OCI-M1 (cell line): ENCODE data around the gene TRMU.

Source experiments
- DNase-seq: peaks from one replicate; lab custom pipeline; 2025; lab: John Stamatoyannopoulos, UW

The TRMU gene

DNA sequence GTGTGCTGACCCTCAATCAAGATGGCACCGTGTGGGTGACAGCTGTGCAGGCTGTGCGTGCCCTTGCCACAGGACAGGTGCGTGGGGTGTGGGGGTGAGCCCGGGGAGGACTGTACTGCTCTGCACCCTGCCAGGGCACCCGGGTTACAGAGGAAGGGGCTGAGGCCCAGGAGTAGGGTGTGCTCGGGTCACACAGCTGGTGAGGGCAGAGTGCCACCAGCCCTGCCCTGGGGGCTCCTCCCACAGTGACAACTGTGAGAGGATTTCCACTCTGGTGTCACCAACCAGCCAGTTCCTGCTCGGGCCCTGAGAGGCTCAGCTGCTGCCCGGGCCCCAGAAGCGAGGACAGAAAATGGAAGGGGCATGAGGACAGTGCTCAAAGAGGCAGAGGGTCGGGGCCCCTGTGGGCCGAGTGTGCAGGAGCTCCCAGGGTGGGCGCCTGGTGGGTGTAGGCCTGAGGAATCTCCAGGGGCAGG lies 20.5 kb downstream of the TRMU start:
- no peak for DNase-seq

DNA sequence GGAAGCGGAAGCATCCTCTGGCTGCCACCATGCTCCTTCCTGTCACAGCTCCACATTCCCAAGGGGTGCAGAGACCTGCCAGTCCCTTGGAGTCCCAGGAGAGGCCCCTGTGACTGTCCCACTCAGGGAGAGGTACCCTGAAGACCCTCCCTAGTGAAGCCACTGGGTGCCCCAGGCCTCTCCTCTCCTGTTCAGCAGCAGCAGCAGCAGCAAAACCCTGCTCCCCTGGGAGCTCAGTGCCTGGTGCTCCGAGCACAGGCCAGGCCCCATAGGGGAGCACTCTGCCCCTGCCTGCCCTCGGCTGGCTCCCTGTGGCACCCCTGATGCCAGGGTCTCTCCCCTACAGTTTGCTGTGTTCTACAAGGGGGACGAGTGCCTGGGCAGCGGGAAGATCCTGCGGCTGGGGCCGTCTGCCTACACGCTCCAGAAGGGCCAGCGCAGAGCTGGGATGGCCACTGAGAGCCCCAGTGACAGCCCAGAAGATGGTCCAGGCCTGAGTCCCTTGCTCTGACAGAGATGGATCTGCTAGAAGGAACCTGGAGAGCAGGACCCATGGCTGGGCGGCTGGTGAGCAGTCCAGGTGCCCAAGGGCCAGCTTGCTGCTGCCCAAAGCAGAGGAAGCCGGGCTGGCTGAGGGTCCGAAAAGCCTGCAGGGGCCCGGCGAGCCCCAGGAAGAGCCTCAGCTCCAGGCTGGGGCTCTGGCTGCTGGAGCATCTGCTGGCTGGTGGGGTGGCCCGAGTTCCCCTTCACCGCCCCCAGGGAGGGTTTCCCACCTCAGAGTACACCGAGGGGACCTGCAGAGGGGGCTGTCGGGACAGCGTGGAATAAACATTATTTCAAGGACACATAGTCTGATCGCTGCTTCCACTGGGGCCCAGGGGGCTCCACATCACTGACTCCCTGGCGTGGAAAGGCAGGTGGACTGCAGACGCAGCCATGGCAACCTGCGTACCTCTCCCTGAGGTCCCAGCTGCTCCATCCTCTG lies 21.3 kb downstream of the TRMU start:
- DNase-seq, result no peak

DNA sequence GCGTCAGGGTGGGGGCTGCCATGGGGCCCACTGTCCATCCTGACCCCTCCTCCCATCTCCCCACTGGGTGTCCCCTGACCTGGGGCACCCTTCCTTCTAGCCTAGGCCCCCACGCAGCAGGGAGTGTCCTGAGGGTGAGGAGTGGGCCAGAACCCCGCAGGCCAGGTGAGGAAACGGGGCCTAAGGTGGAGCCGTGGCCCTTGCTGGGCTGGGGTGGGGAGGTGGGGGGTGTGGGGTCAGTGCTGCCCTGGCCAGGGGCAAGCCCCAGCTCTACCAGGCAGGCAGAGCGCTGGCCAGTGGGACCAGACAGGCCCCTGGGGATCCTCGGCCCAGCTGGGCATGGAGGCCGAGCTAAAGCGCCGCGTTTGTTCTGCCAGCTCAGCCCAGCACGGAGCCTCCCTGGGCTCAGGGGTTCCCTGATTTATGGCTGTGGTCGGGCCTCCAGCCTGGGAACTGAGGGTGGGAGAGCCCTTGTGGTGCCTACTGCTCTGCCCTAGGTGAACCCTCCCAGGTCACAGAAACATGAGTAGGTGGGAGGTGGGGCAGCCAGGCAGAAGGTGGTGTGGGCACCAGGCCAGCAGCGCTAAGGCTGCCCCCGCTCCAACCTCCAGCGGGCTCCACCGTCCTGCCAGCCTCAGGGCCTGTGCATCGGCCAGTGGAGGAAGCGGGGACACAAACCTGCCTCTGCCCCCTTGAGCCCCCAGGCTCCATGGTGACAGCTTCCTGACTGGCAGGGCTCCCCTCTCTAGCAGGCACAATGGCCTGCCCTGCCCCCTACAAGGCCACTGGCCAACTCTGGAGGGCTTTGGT lies 22.4 kb downstream of the TRMU start:
- DNase-seq, result no peak

DNA sequence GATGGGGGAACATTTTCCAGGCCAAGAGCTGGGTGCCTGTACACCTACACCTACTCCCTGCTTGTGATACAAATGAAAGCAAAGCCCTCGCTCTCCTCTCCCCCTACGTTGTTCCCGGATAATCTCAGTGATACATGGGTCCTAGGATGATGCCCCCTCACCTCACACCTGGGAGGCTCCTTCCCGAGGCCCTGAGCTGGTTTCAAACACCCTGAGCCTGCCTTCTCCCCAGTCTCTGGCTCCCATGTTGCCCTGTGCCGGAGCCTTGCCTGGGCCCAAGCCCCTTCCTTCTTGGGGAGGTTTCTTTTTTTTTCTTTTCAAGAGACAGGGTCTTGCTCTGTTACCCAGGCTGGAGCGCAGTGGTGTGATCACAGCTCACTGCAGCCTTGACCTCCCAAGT lies 23.3 kb downstream of the TRMU start:
- DNase-seq, result no peak

DNA sequence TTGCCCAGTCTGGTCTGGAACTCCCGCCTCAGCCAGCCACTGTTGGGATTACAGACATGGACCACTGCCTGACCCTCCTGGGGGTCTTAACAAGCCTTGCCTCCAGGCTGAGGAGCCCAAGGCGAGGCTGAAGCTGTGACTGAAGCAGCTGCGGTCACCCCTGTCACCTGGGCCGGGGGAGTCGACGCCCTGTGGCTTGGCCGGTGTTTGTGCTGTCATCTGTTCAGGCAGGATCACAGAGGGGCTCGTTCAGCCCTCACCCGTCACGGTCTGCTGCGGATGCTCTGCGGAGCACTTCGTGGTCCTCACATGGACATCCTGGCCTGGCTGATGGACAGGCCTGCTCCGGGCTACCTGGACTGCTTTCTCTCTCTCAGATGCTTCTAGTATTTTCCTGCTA lies 23.8 kb downstream of the TRMU start:
- no peak for DNase-seq

DNA sequence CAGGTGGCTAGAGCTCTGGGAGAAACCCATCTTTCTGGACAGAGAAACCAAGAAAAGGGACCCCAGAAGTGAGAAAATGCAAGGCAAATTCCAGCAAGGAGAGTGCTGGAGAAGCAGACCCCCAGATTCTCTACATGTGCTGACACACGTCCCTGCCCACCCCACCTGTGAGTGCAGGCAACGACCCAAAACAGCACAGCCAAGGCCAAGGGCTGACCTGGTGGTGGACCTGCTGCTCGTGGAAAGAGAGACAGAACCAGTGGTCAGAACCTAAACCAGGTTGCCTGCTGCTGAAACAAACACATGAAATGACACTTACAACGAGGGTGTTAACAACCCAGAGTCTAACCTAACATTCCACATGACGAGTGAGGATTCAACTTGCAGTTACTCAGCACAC lies 24.6 kb downstream of the TRMU start:
- no peak for DNase-seq

DNA sequence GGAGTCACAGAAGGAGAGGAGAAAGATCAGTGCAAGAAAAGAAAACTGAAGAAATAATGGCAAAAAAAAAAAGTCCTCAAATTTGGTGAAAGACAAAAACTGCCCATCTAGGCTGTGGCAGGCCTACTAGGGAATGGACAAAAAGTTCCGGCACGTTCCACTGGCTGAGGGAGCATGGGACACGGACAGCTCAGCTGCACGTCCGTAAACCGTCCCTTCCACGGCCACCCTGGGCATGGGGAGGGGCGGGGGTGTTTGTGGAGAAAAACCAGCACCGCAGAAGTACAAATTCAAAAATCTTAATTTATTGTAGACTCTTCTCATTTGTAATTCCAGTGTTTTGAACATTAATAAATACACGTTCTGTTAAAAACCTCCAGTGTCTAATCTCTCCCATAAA lies 25.4 kb downstream of the TRMU start:
- no peak for DNase-seq

DNA sequence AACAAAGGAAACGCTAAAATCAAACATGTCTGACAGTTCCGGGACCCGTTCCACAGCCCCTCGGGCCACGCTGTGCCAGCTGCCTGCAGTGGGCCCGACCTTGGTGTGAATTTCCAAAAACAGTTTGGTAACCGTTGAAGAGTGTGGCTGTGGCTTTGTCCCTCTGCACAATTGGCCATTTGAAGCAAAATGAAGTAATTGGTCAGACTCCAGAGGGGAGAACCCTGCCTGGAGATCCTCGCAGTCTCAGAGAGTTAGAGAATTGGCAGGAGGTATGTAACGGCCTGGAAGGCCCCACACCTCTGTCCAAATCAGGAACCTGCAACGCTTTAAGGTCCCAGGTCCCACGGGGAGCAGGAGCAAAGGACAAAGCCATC lies 26.3 kb downstream of the TRMU start:
- no peak for DNase-seq

DNA sequence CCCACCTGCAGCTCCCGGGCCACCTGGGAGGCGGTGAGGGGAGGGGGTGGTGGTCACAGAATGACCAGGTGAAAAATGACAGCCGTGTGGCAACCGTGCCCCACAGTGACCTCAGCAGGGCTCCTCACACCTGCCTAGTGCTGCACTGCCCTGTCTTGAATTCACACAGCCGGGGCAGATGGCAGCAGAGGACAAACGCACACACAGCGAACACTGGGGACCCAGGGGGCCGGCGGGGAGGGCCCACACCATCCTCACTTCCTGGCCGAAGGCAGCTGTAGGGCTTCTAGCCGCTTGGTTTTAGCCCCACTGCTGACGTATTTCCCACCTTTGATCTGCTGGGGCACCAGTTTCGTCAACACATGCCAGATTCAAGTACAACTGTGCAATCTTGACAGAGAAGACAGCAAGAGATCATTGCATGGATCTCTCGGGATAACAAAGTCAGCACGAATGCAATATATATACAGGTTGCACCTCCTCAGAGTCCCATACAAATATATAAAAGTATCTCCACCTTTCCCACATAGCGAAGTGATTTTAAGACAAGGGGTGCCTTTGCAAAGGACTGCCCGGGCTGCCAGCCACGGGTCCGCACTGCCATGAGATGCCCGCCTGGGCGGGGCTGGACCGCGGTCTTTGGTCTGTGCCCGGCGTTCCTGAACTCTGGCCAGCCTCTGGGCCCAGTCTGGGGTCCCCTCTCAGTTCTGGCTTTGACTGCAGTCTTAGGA lies 26.9 kb downstream of the TRMU start:
- DNase-seq, result no peak

- DNase-seq, result no peak
Measured at GRCh38 chr22:46362934-46363515, 27.5 kb downstream of the TRMU start.

GRCh38 chr22:46363611-46364321 lies 28.3 kb downstream of the TRMU start:
- no peak for DNase-seq

DNA sequence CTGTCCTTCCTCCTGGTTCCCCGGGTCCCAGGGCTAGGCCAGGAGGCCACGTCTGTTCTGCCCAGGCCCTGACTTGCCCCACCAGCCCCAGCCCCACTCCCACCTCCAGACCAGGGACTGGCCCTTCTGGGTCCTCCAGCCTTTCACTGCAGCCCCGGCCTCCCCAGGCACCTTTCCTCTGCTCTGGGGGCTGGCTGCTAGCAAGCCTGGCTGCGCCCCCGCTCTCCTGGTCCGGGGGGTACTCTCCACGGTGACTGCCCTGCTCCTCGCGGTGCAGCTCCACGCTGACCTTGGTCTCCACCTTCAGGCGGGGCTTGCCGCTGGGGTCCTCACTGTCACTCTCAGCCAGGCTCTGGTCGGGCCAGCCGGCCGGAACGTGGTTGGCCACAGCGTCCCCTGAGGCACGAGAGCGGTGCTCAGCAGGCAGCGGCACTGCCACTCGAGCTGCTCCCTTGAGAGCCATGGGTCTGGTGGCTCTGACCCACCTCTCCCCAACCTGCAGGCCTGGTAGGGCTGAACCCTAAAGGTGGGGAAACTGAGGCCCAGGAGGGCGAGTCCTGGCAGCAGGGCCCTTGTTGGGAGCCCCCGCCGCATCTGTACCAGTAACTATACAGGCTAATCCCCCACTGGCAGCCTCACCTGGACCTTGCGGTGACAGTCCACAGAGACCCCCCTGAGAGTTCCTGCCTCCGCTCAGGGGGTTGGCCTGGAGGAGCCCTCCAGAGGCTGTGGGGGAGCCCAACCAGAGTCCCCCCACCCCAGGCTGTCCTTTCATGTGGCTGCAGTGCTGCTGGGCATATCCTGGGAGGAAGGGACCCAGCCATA lies 29.0 kb downstream of the TRMU start:
- DNase-seq, result no peak

- DNase-seq, result no peak
Measured at GRCh38 chr22:46365166-46365624, 29.7 kb downstream of the TRMU start.

DNA sequence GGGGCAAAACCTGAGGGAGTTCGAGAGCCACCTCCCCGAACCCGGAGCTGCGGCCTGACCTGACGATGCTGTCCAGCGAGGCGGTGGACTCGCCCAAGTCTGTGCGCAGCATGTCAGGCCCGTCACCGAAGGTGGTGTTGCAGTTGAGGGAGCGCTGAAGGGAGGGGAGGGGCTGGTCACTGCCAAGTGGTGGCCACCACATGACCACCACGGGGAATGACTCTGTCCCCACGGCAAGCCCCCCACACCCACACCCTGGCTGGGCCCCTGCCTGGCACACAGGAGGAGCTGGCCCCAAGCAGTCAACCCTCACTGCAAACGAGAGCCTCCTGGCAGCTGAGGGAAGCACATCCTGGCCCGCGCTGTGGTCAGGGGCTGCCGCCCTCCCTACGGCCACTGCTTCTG lies 30.8 kb downstream of the TRMU start:
- no peak for DNase-seq

DNA sequence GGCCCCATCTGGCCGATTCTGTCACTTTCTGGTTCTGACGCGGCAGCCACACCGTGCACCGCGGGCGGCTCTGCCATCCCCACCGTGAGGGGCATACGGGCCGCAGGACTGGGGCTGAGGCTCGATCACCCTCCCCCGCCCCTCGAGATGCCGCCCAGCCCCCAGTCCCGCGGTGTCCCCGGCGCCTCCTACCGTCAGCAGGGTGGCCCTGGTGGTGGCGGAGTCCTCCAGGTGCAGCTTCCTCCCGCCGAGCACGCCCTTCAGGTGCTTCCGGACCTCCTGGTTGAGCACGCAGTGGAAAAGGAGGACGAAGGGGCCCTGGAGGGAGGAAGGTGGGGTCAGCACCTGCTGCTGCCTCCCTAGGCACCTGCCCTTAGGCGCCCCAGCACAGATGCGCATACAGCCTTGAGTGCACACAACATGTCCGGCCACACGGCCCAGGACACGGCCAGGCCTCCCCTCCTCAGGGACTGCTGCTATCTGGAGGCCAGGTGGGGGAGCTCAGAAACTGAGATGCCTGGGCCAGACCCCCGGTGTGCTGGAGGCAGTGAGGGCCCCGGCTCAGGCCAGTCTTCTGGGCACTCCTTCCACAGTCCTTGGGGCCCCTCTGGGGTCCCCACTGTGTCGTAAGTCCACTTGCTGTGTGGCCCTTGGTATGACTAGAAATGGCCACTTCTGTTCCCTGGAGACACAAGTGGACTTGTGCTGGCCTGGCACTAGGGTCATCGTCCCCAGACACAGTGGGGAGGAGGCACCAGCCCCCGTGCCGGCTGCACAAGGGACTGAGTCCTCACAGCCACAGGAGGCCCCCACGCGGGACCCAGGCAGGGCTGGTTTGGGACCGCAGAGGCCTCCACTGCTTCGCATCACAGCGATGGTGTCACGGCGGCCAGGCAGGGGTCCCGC lies 31.5 kb downstream of the TRMU start:
- no peak for DNase-seq

GRCh38 chr22:46367707-46368191 lies 32.2 kb downstream of the TRMU start:
- DNase-seq, result peak; percentile 81

GRCh38 chr22:46368422-46368821 lies 32.9 kb downstream of the TRMU start:
- DNase-seq, result no peak

DNA sequence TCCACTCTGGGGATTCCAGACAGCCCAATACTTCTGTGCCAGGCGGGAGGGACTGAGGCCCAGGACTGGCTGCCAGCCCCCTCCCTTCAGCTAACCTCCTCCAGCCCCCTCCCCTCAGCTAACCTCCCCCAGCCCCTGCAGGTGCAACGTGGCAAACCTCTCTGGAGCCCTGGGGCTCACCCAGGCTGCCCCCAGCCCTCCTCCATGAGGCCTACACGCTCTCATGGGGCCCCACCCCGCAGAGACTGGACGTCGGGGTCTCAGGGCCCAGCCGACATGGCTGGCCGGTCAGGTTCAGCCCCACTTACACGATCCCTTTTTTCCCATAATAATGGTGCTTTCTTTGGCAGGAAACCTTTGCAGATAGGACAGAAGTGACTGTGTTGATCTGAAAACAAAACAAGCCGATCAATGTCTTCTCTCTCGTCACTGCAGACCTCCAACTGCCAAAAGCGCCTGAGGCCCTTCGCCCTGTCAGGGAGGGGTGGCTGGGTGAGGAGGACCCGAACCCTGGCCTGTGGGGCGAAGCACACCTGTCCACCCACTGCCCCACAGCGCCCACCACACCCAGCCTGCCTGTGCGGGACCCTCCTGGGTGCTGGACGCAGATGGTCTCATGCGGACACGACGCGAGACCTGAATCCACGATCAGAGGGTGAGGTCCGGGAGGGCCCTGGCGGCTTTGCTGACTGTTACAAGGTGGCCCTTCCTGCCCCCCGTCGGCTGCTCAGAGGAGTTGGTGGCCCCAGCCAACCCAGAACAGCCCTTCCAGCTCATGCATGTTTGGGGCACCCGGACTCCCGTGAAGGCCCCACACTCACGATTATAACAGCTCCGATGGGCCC lies 33.6 kb downstream of the TRMU start:
- DNase-seq, result no peak
